DND-41 (cell line): ENCODE data around the gene PRR5.

ENCODE experiments used
- CTCF ChIP-seq: IDR thresholded peaks from 2 replicates; pipeline ENCODE4 v1.5.1; 2012; ENCODE audit warnings: borderline replicate concordance, low read length, moderate library complexity, mild to moderate bottlenecking; ENCODE audit not compliant: poor library complexity, severe bottlenecking; ENCODE audit errors: extremely low read depth
- EZH2 ChIP-seq: IDR thresholded peaks from 3 replicates; pipeline ENCODE4 v1.6.1; 2012; ENCODE audit warnings: borderline replicate concordance, low read depth, mild to moderate bottlenecking, moderate library complexity, low read length, inconsistent platforms; ENCODE audit not compliant: severe bottlenecking

GRCh38 chr22:44664149-44664548, 37.9 kb upstream of the PRR5 start:
- no peak for TF ChIP-seq CTCF
- no peak for TF ChIP-seq EZH2
